Stimulated activated CD8-positive, alpha-beta memory T cell treated with anti-CD3 and anti-CD28 coated beads, Interleukin-7, amount 100 ng/mL, for 24 hours (primary cell): ENCODE data around the gene DMXL1.

Experiments
- DNase-seq: peaks from one replicate; pipeline ENCODE4 v3.0.0-alpha.2; 2020; ENCODE audit warnings: low read depth

DMXL1 gene

DNA sequence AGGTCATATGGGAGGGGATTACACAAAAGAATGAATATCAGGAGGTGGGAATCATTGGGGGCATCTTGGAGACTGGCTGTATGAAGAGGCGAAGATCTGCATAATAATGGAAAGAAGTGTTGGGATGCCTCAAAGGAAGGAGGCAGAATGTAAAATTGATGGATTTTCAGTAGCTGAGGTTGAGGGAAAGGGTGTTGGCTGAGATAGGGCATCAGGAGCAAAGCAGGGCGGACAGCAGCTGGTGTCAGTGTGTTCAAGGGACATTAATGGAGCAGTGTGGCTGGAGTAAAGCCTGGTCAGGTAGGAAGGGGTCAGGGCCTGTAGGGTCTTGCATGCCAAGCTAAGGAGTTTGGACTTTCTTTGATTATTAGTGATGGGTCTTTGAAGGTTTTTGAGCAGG is 219.7 kb downstream of the DMXL1 start:
- DNase-seq, result no peak

GRCh38 chr5:119291056-119291455 is 220.2 kb downstream of the DMXL1 start:
- DNase-seq, result no peak

DNA sequence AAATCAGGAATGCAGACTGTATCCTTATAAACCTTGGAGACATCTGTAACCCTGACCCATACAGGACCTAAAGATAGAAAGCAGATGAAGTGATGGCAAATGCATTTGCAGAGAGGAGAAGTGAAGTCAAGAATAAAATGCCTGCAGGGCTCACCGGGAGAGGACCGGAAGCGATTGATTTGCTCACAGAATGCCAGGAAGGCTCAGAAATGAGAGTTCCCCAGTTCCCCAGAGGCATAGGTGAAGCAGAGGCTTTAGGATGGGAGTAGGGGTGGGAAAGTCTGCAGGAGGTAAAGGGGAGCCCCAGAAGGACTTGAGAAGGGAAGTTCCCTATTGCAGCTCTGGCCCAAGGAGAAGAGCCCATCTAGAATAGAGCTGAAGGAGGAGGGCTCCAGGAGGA is 221.0 kb downstream of the DMXL1 start:
- no peak for DNase-seq

DNA sequence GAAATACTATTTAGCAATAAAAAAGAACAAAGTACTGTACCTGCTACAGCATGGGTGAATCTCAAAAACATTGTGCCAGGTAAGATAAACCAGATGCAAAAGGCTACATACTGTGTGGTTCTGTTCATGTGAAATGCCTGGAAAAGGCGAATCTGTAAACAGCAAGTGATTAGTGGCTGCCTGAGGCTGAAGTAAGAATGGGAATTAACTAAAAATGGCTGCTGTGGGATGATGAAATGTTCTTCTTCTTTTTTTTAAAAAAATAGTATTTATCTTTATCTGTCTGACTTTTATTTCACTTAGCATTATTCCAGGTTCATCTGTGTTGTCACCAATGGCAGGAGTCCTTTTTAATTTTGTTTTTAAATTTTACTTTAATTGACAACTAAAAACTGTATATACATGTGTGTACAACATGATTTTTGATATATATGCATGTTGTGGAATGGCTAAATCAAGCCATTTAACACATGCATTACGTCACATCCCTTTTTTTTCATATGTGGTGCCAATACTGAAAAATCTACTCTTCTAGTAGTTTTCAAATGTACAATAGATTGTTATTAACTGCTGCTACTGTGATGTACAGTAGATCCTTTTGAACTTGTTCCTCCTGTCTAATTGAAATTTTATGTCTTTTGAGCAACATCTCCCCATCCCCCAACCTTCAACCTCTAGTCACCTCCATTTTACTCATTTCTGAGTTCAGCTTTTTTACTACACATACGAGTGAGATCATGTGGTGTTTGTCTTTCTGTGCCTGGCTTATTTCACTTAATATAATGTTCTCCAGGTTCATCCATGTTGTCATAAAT is 222.0 kb downstream of the DMXL1 start:
- DNase-seq, result no peak

DNA sequence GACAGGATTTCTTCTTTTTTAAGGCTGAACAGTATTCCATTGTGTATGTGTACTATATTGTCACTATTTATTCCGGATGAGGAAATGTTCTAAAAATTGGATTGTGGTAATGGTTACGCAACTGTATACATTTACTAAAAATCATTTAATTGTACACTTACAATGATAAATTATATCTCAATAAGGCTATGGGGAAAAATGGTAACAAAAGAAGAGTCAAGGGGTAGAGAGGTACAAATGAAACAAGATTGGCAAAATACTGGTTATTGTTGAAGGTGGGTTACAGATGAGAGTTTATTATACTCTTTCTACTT is 222.6 kb downstream of the DMXL1 start:
- no peak for DNase-seq
